Tibial artery (tissue), 4 donors: ENCODE data around the gene MATCAP1.
A peak's percentile ranks its signal among the peaks of the same experiment; 100 is the strongest.

Experiments
- DNase-seq, 2 donors: peaks; one replicate each; pipeline ENCODE4 v3.0.0-alpha.2; 2019
- H3K27ac ChIP-seq, 2 donors: fragments of 200-600 bp; sonication (generic) in 1 of 2; 1 replicate in 1 of 2; 2 replicates in 1 of 2; pipeline ENCODE4 v1.5.1; 2018 to 2019; ENCODE audit warnings: mild to moderate bottlenecking in 1 of 2
- H3K27me3 ChIP-seq, 2 donors: fragments of 200-600 bp; sonication (generic) in 1 of 2; one replicate each; pipeline versions ENCODE4 v1.5.1 to v1.6.0; 2016 to 2019
- H3K36me3 ChIP-seq, 3 donors: fragments of 200-600 bp; sonication (generic) in 2 of 3; one replicate each; pipeline ENCODE4 v1.5.1; 2016 to 2019; ENCODE audit warnings: mild to moderate bottlenecking in 2 of 3
- H3K4me1 ChIP-seq, 4 donors: fragments of 200-600 bp; sonication (generic) in 2 of 4; 1 replicate in 3 of 4; 2 replicates in 1 of 4; pipeline ENCODE4 v1.5.1; 2016 to 2019
- H3K4me3 ChIP-seq, 2 donors: fragments of 200-600 bp; sonication (generic) in 1 of 2; 1 replicate in 1 of 2; 2 replicates in 1 of 2; pipeline ENCODE4 v1.5.1; 2018 to 2019; ENCODE audit warnings: mild to moderate bottlenecking in 2 of 2
- H3K9me3 ChIP-seq, 3 donors: fragments of 200-600 bp; sonication (generic) in 1 of 3; one replicate each; pipeline ENCODE4 v1.5.1; 2016 to 2019
- intact Hi-C: fragments of 100-400 bp; cut with DNase I; formaldehyde crosslinking; loops from one replicate; pipeline ENCODE4 v1.15.0; 2023; ENCODE audit warnings: low total_unique reads
- TF ChIP-seq, protein P1 (sequence below), 2 experiments: fragments of 200-600 bp in 1 of 2; fragments of 450-650 bp in 1 of 2; IDR thresholded peaks; one replicate each; pipeline ENCODE4 v1.5.1; 2017 to 2019; ENCODE audit warnings: antibody characterized with exemption in 2 of 2, mild to moderate bottlenecking in 1 of 2, moderate library complexity in 1 of 2

Gene MATCAP1

DNA sequence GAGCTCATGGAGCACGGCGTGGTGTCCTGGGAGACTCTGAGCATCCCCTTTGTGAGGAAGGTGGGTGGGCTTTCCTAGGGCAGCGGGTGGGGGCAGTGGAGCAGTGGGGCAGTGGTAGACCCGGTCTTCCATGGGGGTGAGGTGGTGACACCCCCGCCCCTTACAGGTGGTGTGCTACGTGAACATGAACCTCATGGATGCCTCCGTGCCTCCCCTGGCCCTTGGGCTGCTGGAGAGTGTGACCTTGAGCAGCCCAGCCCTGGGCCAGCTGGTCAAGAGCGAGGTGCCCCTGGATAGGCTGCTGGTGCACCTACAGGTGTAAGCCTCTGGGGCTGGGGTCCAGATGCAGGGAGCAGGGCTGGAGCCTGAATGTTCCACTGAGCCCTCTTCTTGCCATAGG lies 16.7 kb upstream of the MATCAP1 start:
- peaks cover 33 to 75% (median 50%) of the 10 kb centered on the region in 3 donors for H3K36me3 ChIP-seq
- no peak overlapping the region for H3K4me3 ChIP-seq
- TF ChIP-seq, protein P1, sequence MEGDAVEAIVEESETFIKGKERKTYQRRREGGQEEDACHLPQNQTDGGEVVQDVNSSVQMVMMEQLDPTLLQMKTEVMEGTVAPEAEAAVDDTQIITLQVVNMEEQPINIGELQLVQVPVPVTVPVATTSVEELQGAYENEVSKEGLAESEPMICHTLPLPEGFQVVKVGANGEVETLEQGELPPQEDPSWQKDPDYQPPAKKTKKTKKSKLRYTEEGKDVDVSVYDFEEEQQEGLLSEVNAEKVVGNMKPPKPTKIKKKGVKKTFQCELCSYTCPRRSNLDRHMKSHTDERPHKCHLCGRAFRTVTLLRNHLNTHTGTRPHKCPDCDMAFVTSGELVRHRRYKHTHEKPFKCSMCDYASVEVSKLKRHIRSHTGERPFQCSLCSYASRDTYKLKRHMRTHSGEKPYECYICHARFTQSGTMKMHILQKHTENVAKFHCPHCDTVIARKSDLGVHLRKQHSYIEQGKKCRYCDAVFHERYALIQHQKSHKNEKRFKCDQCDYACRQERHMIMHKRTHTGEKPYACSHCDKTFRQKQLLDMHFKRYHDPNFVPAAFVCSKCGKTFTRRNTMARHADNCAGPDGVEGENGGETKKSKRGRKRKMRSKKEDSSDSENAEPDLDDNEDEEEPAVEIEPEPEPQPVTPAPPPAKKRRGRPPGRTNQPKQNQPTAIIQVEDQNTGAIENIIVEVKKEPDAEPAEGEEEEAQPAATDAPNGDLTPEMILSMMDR (IDR thresholded peaks at IDR 0.05): no peak
- H3K9me3 ChIP-seq: no peaks in the 10 kb centered on the region
- intact Hi-C loops: no loop called here
- no peak for DNase-seq
- no peaks in the 10 kb centered on the region for H3K27me3 ChIP-seq
- no peak overlapping the region for H3K27ac ChIP-seq
- peaks cover 0 to 21% (median 4%) of the 10 kb centered on the region in 4 donors for H3K4me1 ChIP-seq

DNA sequence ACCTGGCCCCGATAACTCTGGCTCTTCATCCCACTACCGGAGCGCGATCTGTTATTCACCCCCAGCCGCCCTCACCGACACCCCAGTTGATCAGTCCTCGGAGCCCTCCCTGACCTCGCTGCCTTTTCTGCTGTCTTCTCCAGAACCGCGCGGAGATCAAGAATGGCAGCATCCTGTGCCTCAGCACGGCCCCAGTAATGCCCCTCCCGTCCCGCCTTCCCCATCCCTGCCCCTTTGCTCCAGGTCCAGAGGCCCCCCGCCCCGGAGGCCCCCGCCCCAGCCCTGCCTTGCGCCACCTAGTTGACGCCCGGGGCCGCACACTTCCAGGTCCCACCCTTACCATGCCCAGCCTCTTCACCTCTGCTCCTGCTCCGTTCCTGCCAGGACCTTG lies 16.0 kb upstream of the MATCAP1 start:
- H3K36me3 ChIP-seq: peaks cover 38 to 80% (median 57%) of the 10 kb centered on the region in 3 donors
- DNase-seq: no peak
- TF ChIP-seq, protein P1 (IDR thresholded peaks at IDR 0.05): no peak
- no peak overlapping the region for H3K27ac ChIP-seq
- peaks cover 0 to 21% (median 4%) of the 10 kb centered on the region in 4 donors for H3K4me1 ChIP-seq
- intact Hi-C loops: no loop called here
- H3K27me3 ChIP-seq: no peaks in the 10 kb centered on the region
- no peak overlapping the region for H3K4me3 ChIP-seq
- H3K9me3 ChIP-seq: no peaks in the 10 kb centered on the region

DNA sequence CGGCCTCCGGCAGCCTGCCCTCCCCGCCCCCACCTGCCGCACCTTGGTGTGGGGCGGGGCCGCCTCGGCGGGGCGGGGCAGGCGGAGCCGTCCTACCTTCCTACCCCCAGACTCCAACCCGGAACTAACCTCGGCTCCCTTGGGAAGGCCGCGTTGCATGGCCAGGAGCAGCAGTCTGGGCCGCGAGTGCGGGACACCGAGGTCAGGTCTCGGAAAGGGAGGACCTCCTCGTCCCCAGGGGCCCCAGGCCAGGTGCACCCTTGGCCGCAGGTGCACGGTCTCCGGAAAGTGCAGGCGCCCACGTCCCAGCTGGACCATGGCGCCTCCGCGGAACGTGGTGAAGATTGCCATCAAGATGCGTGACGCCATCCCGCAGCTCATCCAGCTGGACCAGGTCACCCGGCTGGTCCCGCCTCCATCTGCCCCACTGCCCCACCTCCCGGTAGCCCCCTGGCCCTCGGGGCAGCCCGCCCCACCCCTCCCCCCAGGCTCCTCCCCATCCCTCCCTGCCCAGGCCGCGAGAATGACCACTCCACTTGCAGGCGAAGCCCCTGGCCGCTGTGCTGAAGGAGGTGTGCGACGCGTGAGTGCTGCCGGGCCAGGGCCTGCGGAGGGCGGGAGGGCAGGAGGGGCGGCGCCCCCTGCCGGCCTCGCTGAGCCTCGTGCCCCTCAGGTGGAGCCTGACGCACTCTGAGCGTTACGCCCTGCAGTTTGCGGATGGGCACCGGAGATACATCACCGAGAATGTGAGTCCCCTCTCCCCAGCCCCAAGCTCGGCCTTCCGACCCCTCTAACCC lies 15.4 kb upstream of the MATCAP1 start, which contains the start of gene ELMO3:
Gene ELMO3 (plus strand): TSS at position 121 of the 797 bp plus-strand sequence. CDS start 196 bp downstream, at position 317.
- no peak within 1 kb of the TSS for H3K4me3 ChIP-seq
- H3K4me1 ChIP-seq: peaks cover 0 to 24% (median 4%) of the 10 kb centered on the region in 4 donors
- intact Hi-C loops: no loop called here
- H3K27me3 ChIP-seq: no peaks in the 10 kb centered on the region
- H3K36me3 ChIP-seq: peaks cover 44 to 82% (median 63%) of the 10 kb centered on the region in 3 donors
- no peaks in the 10 kb centered on the region for H3K9me3 ChIP-seq
- H3K27ac ChIP-seq: peak within 1 kb of the TSS in 1 of 2 donors; percentile 11
- TF ChIP-seq, protein P1 (IDR thresholded peaks at IDR 0.05): no peak
- DNase-seq: no peak

DNA sequence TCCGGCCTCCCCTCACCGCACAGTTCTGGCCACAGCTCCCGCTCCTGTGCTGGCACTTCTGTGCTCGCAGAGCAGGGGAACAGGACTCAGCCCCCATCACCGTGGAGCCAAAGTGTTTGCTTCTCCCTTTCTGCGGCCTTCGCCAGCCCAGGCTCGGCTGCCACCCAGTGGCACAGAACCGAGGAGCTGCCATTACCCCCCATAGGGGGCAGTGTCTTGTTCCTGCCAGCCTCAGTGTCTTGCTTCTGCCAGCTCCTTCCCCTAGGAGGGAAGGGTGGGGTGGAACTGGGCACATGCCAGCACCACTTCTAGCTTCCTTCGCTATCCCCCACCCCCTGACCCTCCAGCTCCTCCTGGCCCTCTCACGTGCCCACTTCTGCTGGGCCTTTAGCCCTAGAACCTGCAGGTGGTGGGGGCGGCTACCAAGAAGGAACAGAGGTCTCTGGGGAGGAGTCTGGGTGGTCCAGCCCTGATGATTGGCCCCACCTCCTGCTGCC lies 14.5 kb upstream of the MATCAP1 start:
- no peak for DNase-seq
- intact Hi-C loops: no loop called here
- Histone ChIP-seq H3K4me1 (peaks cover 2 to 33% (median 10%) of the 10 kb centered on the region in 4 donors), H3K4me3 (no peak overlapping the region), H3K9me3 (no peaks in the 10 kb centered on the region), H3K36me3 (peaks cover 42 to 82% (median 63%) of the 10 kb centered on the region in 3 donors), H3K27ac (peak overlapping the region in 1 of 2 donors; percentile 11), H3K27me3 (no peaks in the 10 kb centered on the region)
- TF ChIP-seq, protein P1 (IDR thresholded peaks at IDR 0.05): peak; percentile 33 to 45

DNA sequence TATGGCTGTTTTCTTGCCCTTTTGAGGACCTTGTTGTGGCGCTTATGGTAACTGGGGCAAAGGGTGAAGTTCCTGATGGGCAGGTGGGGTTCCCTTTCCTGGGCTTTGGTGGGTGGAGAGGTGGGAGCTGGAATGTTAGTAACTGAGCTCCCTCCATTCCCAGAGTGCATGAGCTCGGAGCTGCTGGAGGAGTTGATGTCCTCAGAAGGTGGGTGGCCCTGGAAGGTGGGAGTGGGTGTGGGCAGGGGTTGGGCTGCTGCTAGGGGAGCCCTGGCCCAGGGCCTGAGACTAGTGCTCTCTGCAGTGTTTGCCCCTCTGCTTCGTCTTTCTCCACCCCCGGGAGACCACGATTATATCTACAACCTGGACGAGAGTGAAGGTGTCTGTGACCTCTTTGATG lies 13.9 kb upstream of the MATCAP1 start:
- peaks cover 41 to 80% (median 59%) of the 10 kb centered on the region in 3 donors for H3K36me3 ChIP-seq
- no peak overlapping the region for H3K4me3 ChIP-seq
- no peak overlapping the region for H3K27ac ChIP-seq
- no peaks in the 10 kb centered on the region for H3K9me3 ChIP-seq
- no peak for DNase-seq
- peaks cover 8 to 39% (median 16%) of the 10 kb centered on the region in 4 donors for H3K4me1 ChIP-seq
- no peaks in the 10 kb centered on the region for H3K27me3 ChIP-seq
- intact Hi-C loops: no loop called here
- TF ChIP-seq, protein P1 (IDR thresholded peaks at IDR 0.05): no peak
